ENCODE results near the gene ETV4.
A peak's percentile ranks its signal among the peaks of the same experiment; 100 is the strongest.

ETV4 gene

DNA sequence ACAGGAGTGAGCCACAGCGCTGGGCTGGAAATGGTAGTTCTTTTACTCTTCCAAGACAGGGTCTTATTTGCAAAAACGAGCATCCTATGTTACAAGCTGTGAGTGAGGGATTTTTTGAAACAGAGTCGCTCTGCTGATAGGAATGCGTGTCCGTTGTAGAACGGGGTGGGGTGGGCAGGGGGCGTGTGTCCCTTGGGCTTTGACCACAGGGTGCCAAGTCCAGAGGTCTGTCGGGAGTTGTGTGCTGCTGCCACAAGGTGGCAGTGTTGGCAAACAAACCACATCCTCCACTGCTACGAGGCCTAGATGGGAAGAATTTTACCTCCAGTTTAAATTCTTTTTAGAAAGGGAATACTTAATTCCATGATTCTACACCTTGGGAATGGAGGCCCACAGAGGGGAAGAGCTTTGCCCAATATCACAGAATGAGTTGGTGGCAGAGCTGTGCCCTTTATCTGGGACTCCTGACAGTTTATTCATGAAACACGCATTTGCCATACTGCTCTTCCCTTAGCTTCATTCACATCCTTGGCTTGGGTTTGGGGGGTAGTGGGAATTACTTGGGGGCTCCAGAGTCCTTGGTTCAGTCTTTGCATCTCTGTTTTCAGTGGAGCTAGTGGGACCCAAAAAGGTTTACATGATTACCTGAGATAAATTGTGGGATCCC lies 30.6 kb upstream of the ETV4 start:
- H2BK5ac ChIP-seq (ENCODE audit: low read depth, low read length, poor library complexity, severe bottlenecking) = no peak overlapping the region
- H3K18ac ChIP-seq (ENCODE audit: low read depth in 1 of 2, low read length in 2 of 2) = no peak overlapping the region
- no peak overlapping the region for H4K8ac ChIP-seq (ENCODE audit: low read length)
- no peak overlapping the region for H3K27ac ChIP-seq (ENCODE audit: low read length, poor library complexity, severe bottlenecking)
- no peak overlapping the region for H3K4me3 ChIP-seq (ENCODE audit: insufficient read depth in 1 of 2, low read depth in 1 of 2, low read length in 2 of 2)
- H3K9ac ChIP-seq (ENCODE audit: low read length) = no peak overlapping the region
- no peak overlapping the region for H3K4me2 ChIP-seq (ENCODE audit: low read length, poor library complexity, severe bottlenecking)
- H3K9me3 ChIP-seq (ENCODE audit: control insufficient read depth, low read length) = no peaks in the 10 kb centered on the region
- no peaks in the 10 kb centered on the region for H3K79me1 ChIP-seq (replicated peaks; ENCODE audit: low read length, poor library complexity, severe bottlenecking)
- H2BK15ac ChIP-seq (ENCODE audit: low read depth, poor library complexity, severe bottlenecking) = no peak overlapping the region
- no peak overlapping the region for H2BK120ac ChIP-seq (ENCODE audit: low read depth, low read length)
- H3K4me1 ChIP-seq (ENCODE audit: control insufficient read depth, insufficient read depth, low read depth, low read length) = peaks cover 20% of the 10 kb centered on the region
- no peak overlapping the region for H2AFZ ChIP-seq (ENCODE audit: low read depth, low read length)
- H3K36me3 ChIP-seq (ENCODE audit: control insufficient read depth in 1 of 2, insufficient read depth in 2 of 2, low read depth in 1 of 2, low read length in 2 of 2) = no peaks in the 10 kb centered on the region
- no peak overlapping the region for H2BK12ac ChIP-seq (ENCODE audit: low read length in 2 of 2)
- H3K4ac ChIP-seq (ENCODE audit: low read depth in 1 of 2, low read length in 2 of 2) = no peak overlapping the region
- 11% methylated on average over 7 of the region's 10 CpGs for WGBS
- H3K27me3 ChIP-seq (ENCODE audit: control insufficient read depth in 1 of 2, insufficient read depth in 1 of 2, low read length in 2 of 2) = peaks cover 33 to 36% of the 10 kb centered on the region in 2 experiments
- H3K23ac ChIP-seq (ENCODE audit: low read length in 2 of 2) = no peak overlapping the region
- no peak overlapping the region for H4K91ac ChIP-seq (ENCODE audit: low read length)
- DNase-seq = peak; percentile 67
- H3K14ac ChIP-seq (ENCODE audit: low read length in 2 of 2) = no peak overlapping the region
- no peak overlapping the region for H2AK5ac ChIP-seq (ENCODE audit: low read length, severe bottlenecking)

DNA sequence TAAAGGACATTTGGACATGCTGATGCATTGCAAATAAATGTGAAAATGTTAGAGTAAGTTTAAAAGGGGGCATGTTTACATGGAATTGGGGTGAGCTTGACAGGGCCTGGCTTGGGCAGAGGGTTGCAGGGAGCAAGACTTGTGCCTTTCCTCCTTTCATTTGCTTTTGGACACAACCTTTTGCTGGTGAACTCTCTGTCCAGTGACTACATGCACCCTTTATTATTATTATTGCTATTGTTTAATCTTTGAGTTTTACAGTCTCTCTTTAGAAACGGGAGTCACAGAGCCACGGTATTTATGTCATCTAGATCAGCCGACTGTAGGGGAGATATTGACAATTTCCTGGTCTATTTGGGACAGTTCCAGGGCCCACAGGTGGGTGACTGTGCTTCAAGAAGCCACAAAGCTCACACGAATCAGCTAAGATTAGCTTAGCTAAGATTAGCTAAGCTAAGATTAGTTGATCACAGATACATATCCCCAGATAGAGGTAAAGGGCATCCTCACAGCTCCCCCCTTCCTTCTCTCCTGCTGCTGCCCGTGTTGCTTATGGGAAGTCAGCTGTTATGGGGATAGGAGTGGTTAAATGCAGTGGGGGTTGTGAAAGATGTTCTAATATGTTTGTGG lies 28.9 kb upstream of the ETV4 start:
- H3K4me3 ChIP-seq (ENCODE audit: insufficient read depth in 1 of 2, low read depth in 1 of 2, low read length in 2 of 2) = no peak overlapping the region
- H2BK12ac ChIP-seq (ENCODE audit: low read length in 2 of 2) = no peak overlapping the region
- no peaks in the 10 kb centered on the region for H3K9me3 ChIP-seq (ENCODE audit: control insufficient read depth, low read length)
- H3K9ac ChIP-seq (ENCODE audit: low read length) = no peak overlapping the region
- WGBS = 60% methylated on average over 3 of the region's 5 CpGs
- H2AK5ac ChIP-seq (ENCODE audit: low read length, severe bottlenecking) = no peak overlapping the region
- H2BK5ac ChIP-seq (ENCODE audit: low read depth, low read length, poor library complexity, severe bottlenecking) = no peak overlapping the region
- no peak overlapping the region for H3K14ac ChIP-seq (ENCODE audit: low read length in 2 of 2)
- no peaks in the 10 kb centered on the region for H3K36me3 ChIP-seq (ENCODE audit: control insufficient read depth in 1 of 2, insufficient read depth in 2 of 2, low read depth in 1 of 2, low read length in 2 of 2)
- no peak overlapping the region for H2AFZ ChIP-seq (ENCODE audit: low read depth, low read length)
- no peak overlapping the region for H3K4ac ChIP-seq (ENCODE audit: low read depth in 1 of 2, low read length in 2 of 2)
- no peak overlapping the region for H3K23ac ChIP-seq (ENCODE audit: low read length in 2 of 2)
- DNase-seq = no peak
- H3K18ac ChIP-seq (ENCODE audit: low read depth in 1 of 2, low read length in 2 of 2) = no peak overlapping the region
- H4K8ac ChIP-seq (ENCODE audit: low read length) = no peak overlapping the region
- H3K27me3 ChIP-seq (ENCODE audit: control insufficient read depth in 1 of 2, insufficient read depth in 1 of 2, low read length in 2 of 2) = peaks cover 24 to 36% of the 10 kb centered on the region in 2 experiments
- H2BK15ac ChIP-seq (ENCODE audit: low read depth, poor library complexity, severe bottlenecking) = no peak overlapping the region
- no peak overlapping the region for H3K4me2 ChIP-seq (ENCODE audit: low read length, poor library complexity, severe bottlenecking)
- no peaks in the 10 kb centered on the region for H3K79me1 ChIP-seq (replicated peaks; ENCODE audit: low read length, poor library complexity, severe bottlenecking)
- no peak overlapping the region for H4K91ac ChIP-seq (ENCODE audit: low read length)
- H3K4me1 ChIP-seq (ENCODE audit: control insufficient read depth, insufficient read depth, low read depth, low read length) = peaks cover 15% of the 10 kb centered on the region
- no peak overlapping the region for H3K27ac ChIP-seq (ENCODE audit: low read length, poor library complexity, severe bottlenecking)
- H2BK120ac ChIP-seq (ENCODE audit: low read depth, low read length) = no peak overlapping the region

DNA sequence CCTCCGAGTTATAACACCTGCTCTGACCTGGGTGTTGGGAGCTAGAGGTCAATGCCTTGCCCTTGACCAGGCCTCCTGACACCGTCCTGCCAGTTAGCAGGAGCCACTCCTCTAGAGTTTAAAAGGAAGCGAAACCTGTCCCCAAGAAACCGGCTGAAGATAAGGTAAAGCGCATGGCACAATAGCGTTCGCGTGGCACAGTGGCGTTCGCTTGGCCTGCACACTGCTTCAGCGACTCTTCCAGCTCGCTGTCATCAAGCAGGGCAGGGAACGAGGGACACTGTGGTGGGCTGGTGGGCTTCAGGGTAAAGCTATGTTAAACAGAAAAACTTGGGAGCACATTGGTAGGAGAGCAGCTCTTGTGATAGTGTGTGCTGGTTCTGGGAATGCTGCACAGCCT lies 28.2 kb upstream of the ETV4 start:
- DNase-seq = no peak
- Histone ChIP-seq H3K9ac (ENCODE audit: low read length) (no peak overlapping the region), H3K36me3 (ENCODE audit: control insufficient read depth in 1 of 2, insufficient read depth in 2 of 2, low read depth in 1 of 2, low read length in 2 of 2) (no peaks in the 10 kb centered on the region), H2BK15ac (ENCODE audit: low read depth, poor library complexity, severe bottlenecking) (no peak overlapping the region), H3K4ac (ENCODE audit: low read depth in 1 of 2, low read length in 2 of 2) (no peak overlapping the region), H3K4me1 (ENCODE audit: control insufficient read depth, insufficient read depth, low read depth, low read length) (peaks cover 11% of the 10 kb centered on the region), H3K18ac (ENCODE audit: low read depth in 1 of 2, low read length in 2 of 2) (no peak overlapping the region), H2BK120ac (ENCODE audit: low read depth, low read length) (no peak overlapping the region), H3K27me3 (ENCODE audit: control insufficient read depth in 1 of 2, insufficient read depth in 1 of 2, low read length in 2 of 2) (peaks cover 24 to 36% of the 10 kb centered on the region in 2 experiments), H3K23ac (ENCODE audit: low read length in 2 of 2) (no peak overlapping the region), H3K27ac (ENCODE audit: low read length, poor library complexity, severe bottlenecking) (no peak overlapping the region), H4K91ac (ENCODE audit: low read length) (no peak overlapping the region), H3K14ac (ENCODE audit: low read length in 2 of 2) (no peak overlapping the region), H3K9me3 (ENCODE audit: control insufficient read depth, low read length) (no peaks in the 10 kb centered on the region), H3K4me2 (ENCODE audit: low read length, poor library complexity, severe bottlenecking) (no peak overlapping the region), H2BK5ac (ENCODE audit: low read depth, low read length, poor library complexity, severe bottlenecking) (no peak overlapping the region), H2BK12ac (ENCODE audit: low read length in 2 of 2) (no peak overlapping the region), H3K4me3 (ENCODE audit: insufficient read depth in 1 of 2, low read depth in 1 of 2, low read length in 2 of 2) (no peak overlapping the region), H2AFZ (ENCODE audit: low read depth, low read length) (no peak overlapping the region), H4K8ac (ENCODE audit: low read length) (no peak overlapping the region), H2AK5ac (ENCODE audit: low read length, severe bottlenecking) (no peak overlapping the region), H3K79me1 (replicated peaks; ENCODE audit: low read length, poor library complexity, severe bottlenecking) (no peaks in the 10 kb centered on the region)
- 85% methylated on average over 13 of the region's 13 CpGs for WGBS

DNA sequence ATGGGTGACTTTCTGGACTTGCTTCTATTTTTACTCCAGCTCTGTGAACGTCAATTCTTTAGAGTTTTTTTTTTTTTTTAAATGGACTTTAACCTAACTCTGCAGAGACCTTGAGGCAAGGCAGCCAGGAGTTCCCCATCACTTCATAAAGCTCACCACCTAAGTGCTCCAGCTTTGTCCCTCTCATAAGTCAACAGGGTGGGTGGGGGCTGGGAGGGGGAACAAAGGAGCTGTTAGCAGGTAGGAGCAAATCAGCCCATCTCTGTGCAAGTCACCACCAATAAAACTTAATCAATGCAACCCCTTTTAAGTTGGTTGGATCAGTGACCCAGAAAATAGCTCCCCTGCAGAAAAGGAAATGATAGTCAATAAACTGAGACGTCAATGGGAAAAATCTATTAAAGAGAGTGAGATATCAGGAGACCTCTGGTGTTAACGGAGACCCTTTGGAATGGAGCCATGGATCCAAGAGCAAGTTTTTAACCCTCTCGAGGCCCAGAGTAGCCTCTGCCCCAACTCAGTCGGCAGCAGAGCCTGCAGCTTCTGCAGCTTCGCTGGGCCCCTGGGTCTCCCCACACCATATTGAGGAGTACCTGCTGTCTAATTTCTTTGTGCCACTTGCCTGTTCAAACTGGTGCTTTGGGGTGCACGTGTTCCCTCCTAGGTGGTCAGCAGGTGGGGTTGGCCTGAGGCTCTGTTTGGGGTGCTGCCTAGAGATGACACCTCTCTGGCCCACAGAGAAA lies 27.6 kb upstream of the ETV4 start:
- Histone ChIP-seq H4K8ac (ENCODE audit: low read length) (no peak overlapping the region), H3K18ac (ENCODE audit: low read depth in 1 of 2, low read length in 2 of 2) (no peak overlapping the region), H3K23ac (ENCODE audit: low read length in 2 of 2) (no peak overlapping the region), H2AFZ (ENCODE audit: low read depth, low read length) (no peak overlapping the region), H3K4me2 (ENCODE audit: low read length, poor library complexity, severe bottlenecking) (no peak overlapping the region), H3K36me3 (ENCODE audit: control insufficient read depth in 1 of 2, insufficient read depth in 2 of 2, low read depth in 1 of 2, low read length in 2 of 2) (no peaks in the 10 kb centered on the region), H3K4ac (ENCODE audit: low read depth in 1 of 2, low read length in 2 of 2) (no peak overlapping the region), H3K27me3 (ENCODE audit: control insufficient read depth in 1 of 2, insufficient read depth in 1 of 2, low read length in 2 of 2) (peaks cover 21 to 36% of the 10 kb centered on the region in 2 experiments), H3K4me3 (ENCODE audit: insufficient read depth in 1 of 2, low read depth in 1 of 2, low read length in 2 of 2) (no peak overlapping the region), H2BK15ac (ENCODE audit: low read depth, poor library complexity, severe bottlenecking) (no peak overlapping the region), H2BK5ac (ENCODE audit: low read depth, low read length, poor library complexity, severe bottlenecking) (no peak overlapping the region), H4K91ac (ENCODE audit: low read length) (no peak overlapping the region), H3K4me1 (ENCODE audit: control insufficient read depth, insufficient read depth, low read depth, low read length) (peaks cover 5% of the 10 kb centered on the region), H3K79me1 (replicated peaks; ENCODE audit: low read length, poor library complexity, severe bottlenecking) (no peaks in the 10 kb centered on the region), H3K9me3 (ENCODE audit: control insufficient read depth, low read length) (no peaks in the 10 kb centered on the region), H3K27ac (ENCODE audit: low read length, poor library complexity, severe bottlenecking) (no peak overlapping the region), H2AK5ac (ENCODE audit: low read length, severe bottlenecking) (no peak overlapping the region), H3K9ac (ENCODE audit: low read length) (no peak overlapping the region), H3K14ac (ENCODE audit: low read length in 2 of 2) (no peak overlapping the region), H2BK120ac (ENCODE audit: low read depth, low read length) (no peak overlapping the region), H2BK12ac (ENCODE audit: low read length in 2 of 2) (no peak overlapping the region)
- WGBS = 40% methylated on average over 6 of the region's 7 CpGs
- DNase-seq = no peak
